BE2C (cell line): ENCODE measurements around the gene ERH.
"Not testable (repeated sequence)": the region's sequence is repeated elsewhere in the genome, so short reads cannot be mapped to it uniquely, and the experiment has no call there.

ENCODE experiments used
- DNase-seq: peaks from one replicate; pipeline ENCODE4 v3.0.0-alpha.2; 2020
- H3K27me3 ChIP-seq: fragments of 250-450 bp; sonication (Bioruptor Pico); 2 replicates; pipeline ENCODE4 v1.5.1; 2020; ENCODE audit warnings: mild to moderate bottlenecking
- H3K36me3 ChIP-seq: fragments of 250-450 bp; sonication (Bioruptor Pico); 2 replicates; pipeline ENCODE4 v1.5.1; 2020; ENCODE audit warnings: mild to moderate bottlenecking
- H3K4me1 ChIP-seq: fragments of 250-450 bp; sonication (Bioruptor Pico); 2 replicates; pipeline ENCODE4 v1.5.1; 2020
- H3K4me3 ChIP-seq: 2 replicates; pipeline ENCODE4 v1.5.1; 2011; ENCODE audit warnings: low read depth, low read length
- H3K9me3 ChIP-seq: fragments of 250-450 bp; sonication (Bioruptor Pico); 2 replicates; pipeline ENCODE4 v1.5.1; 2020
- CTCF ChIP-seq: IDR thresholded peaks from 2 replicates; pipeline ENCODE4 v1.5.1; 2012; ENCODE audit warnings: mild to moderate bottlenecking, low read depth, low read length

Gene ERH

GRCh38 chr14:69423279-69423678 is 25.2 kb upstream of the ERH start:
- H3K4me1 ChIP-seq = no peaks in the 10 kb centered on the region
- DNase-seq = no peak
- H3K4me3 ChIP-seq = no peak overlapping the region
- no peaks in the 10 kb centered on the region for H3K27me3 ChIP-seq
- no peaks in the 10 kb centered on the region; the same call in 1 of the 2 replicates for H3K9me3 ChIP-seq
- H3K36me3 ChIP-seq = peaks cover 10% of the 10 kb centered on the region
- no peak for TF ChIP-seq CTCF

- not testable (repeated sequence) for H3K9me3 ChIP-seq, H3K36me3 ChIP-seq, H3K4me3 ChIP-seq, H3K4me1 ChIP-seq, DNase-seq, H3K27me3 ChIP-seq
Measured at GRCh38 chr14:69416087-69416486, 18.0 kb upstream of the ERH start.

GRCh38 chr14:69413483-69413882 is 15.4 kb upstream of the ERH start:
- no peak for TF ChIP-seq CTCF
- H3K4me1 ChIP-seq = no peaks in the 10 kb centered on the region
- DNase-seq = no peak
- H3K9me3 ChIP-seq = no peaks in the 10 kb centered on the region; the same call in 1 of the 2 replicates
- no peaks in the 10 kb centered on the region; the same call in 1 of the 2 replicates for H3K36me3 ChIP-seq
- H3K4me3 ChIP-seq = no peak overlapping the region
- H3K27me3 ChIP-seq = no peaks in the 10 kb centered on the region

GRCh38 chr14:69408331-69408960 is 10.3 kb upstream of the ERH start:
- Histone ChIP-seq H3K4me1 (no peaks in the 10 kb centered on the region), H3K9me3 (no peaks in the 10 kb centered on the region), H3K27me3 (no peaks in the 10 kb centered on the region), H3K36me3 (peaks cover 6% of the 10 kb centered on the region), H3K4me3 (no peak overlapping the region)
- no peak for DNase-seq
- TF ChIP-seq CTCF = no peak

- peaks cover 6% of the 10 kb centered on the region for H3K36me3 ChIP-seq
- no peaks in the 10 kb centered on the region for H3K9me3 ChIP-seq
- no peak for DNase-seq
- no peaks in the 10 kb centered on the region for H3K27me3 ChIP-seq
- H3K4me3 ChIP-seq = no peak overlapping the region
- no peaks in the 10 kb centered on the region for H3K4me1 ChIP-seq
- TF ChIP-seq CTCF = no peak
Measured at GRCh38 chr14:69405762-69406161, 7.7 kb upstream of the ERH start.

- no peak for DNase-seq
- H3K4me3 ChIP-seq = no peak overlapping the region
- no peak for TF ChIP-seq CTCF
- H3K27me3 ChIP-seq = no peaks in the 10 kb centered on the region
- H3K36me3 ChIP-seq = peaks cover 6% of the 10 kb centered on the region; the same call in 1 of the 2 replicates
- no peaks in the 10 kb centered on the region for H3K9me3 ChIP-seq
- H3K4me1 ChIP-seq = no peaks in the 10 kb centered on the region
Measured at GRCh38 chr14:69404883-69405282, 6.8 kb upstream of the ERH start.

- Histone ChIP-seq H3K4me3 (no peak overlapping the region), H3K36me3 (peaks cover 6% of the 10 kb centered on the region; the same call in 1 of the 2 replicates), H3K4me1 (no peaks in the 10 kb centered on the region), H3K9me3 (no peaks in the 10 kb centered on the region), H3K27me3 (no peaks in the 10 kb centered on the region)
- TF ChIP-seq CTCF = no peak
- no peak for DNase-seq
Measured at GRCh38 chr14:69404478-69404877, 6.4 kb upstream of the ERH start.
